MCF 10A (cell line): Measurements from ENCODE around the gene TK1. TPM values are rescaled to one million over a fixed set of nuclear protein-coding genes. Genes with fewer than 3 reads are reported as not detected.

ENCODE experiments used
- BruUV-seq: library from RNA; stranded (reverse); fragments of 400-500 nt; replicated peaks from 2 replicates; lab custom pipeline; 2021; lab: Mats Ljungman, UMichigan
- CTCF ChIA-PET: fragments of 300-600 bp; sonication (Branson Sonifier 250); formaldehyde crosslinking; extraction: SDS; loops from one replicate; lab custom pipeline; 2021; ENCODE audit warnings: antibody characterized with exemption, inconsistent platforms; lab: Yijun Ruan, JAX
- POLR2A ChIA-PET: fragments of 300-600, 350-650 bp; sonication (Branson Sonifier 250); formaldehyde crosslinking; extraction: SDS; loops from one replicate; lab custom pipeline; 2020; ENCODE audit warnings: antibody characterized with exemption, inconsistent platforms; lab: Yijun Ruan, JAX
- DNase-seq: peaks from one replicate; pipeline ENCODE4 v3.0.0-alpha.2; 2018; ENCODE audit not compliant: unreplicated experiment
- H3K27ac Mint-ChIP-seq: one replicate; pipeline ENCODE4 v1.8.0; 2022; ENCODE audit warnings: mild to moderate bottlenecking, low read depth, mixed read lengths; ENCODE audit not compliant: unreplicated experiment
- H3K27me3 Mint-ChIP-seq: one replicate; pipeline ENCODE4 v1.8.0; 2022; ENCODE audit warnings: mixed read lengths; ENCODE audit not compliant: insufficient read depth, unreplicated experiment
- H3K36me3 Mint-ChIP-seq: one replicate; pipeline ENCODE4 v1.8.0; 2022; ENCODE audit warnings: mild to moderate bottlenecking, moderate library complexity, mixed read lengths; ENCODE audit not compliant: insufficient read depth, unreplicated experiment
- H3K4me1 Mint-ChIP-seq: one replicate; pipeline ENCODE4 v1.8.0; 2022; ENCODE audit warnings: mixed read lengths; ENCODE audit not compliant: insufficient read depth, unreplicated experiment
- H3K4me3 Mint-ChIP-seq: one replicate; pipeline ENCODE4 v1.8.0; 2022; ENCODE audit warnings: mild to moderate bottlenecking, moderate library complexity, mixed read lengths; ENCODE audit not compliant: unreplicated experiment
- H3K9me3 Mint-ChIP-seq: one replicate; pipeline ENCODE4 v1.8.0; 2022; ENCODE audit warnings: mixed read lengths; ENCODE audit not compliant: unreplicated experiment
- intact Hi-C: fragments of 100-400 bp; cut with micrococcal nuclease; formaldehyde crosslinking; loops from 2 replicates; pipeline ENCODE4 v1.14.1; 2022
- total RNA-seq: library from RNA; stranded (reverse); gene quantifications from 2 replicates; pipeline ENCODE4 v1.2.3, GENCODE V29; 2022
- TF ChIP-seq, protein P1 (sequence below): fragments of 200-600 bp; IDR thresholded peaks from one replicate; pipeline ENCODE4 v1.8.0; 2022; ENCODE audit warnings: antibody characterized with exemption, mild to moderate bottlenecking; ENCODE audit not compliant: unreplicated experiment

TK1 gene
- total RNA-seq, 1 experiment from 2014 or later, result 21.4 TPM

DNA sequence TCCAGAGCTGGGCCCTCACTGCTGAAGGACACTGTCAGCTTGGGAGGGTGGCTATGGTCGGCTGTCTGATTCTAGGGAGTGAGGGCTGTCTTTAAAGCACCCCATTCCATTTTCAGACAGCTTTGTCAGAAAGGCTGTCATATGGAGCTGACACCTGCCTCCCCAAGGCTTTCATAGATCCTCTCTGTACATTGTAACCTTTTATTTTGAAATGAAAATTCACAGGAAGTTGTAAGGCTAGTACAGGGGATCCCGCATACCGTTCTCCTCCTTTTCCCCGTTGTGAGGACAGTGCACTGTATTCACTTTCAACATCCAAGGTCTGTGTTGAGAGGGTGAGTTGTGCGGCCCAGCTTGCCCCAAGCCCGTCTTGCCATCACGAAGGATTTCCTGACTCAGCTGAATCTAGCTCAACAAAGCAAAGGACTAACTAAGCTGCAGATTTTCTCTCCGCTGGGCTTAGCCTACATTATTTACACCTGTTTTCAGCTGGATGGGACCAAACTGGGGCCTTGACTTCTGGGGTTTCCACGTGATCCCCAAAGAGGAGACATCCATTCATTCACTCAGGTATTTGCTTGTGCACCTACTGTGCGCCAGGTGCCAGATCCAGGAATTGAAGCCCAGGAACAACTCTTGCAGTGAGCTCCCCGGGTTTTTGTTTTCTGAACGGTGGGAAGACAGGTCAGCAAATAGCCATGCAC lies 39.4 kb upstream of the TK1 start:
- Mint-ChIP-seq H3K36me3 (peaks cover 25% of the 10 kb centered on the region), H3K4me3 (no peak overlapping the region), H3K4me1 (no peaks in the 10 kb centered on the region), H3K9me3 (no peaks in the 10 kb centered on the region), H3K27ac (no peak overlapping the region), H3K27me3 (peaks cover 8% of the 10 kb centered on the region)
- DNase-seq, result no peak
- TF ChIP-seq, protein P1, sequence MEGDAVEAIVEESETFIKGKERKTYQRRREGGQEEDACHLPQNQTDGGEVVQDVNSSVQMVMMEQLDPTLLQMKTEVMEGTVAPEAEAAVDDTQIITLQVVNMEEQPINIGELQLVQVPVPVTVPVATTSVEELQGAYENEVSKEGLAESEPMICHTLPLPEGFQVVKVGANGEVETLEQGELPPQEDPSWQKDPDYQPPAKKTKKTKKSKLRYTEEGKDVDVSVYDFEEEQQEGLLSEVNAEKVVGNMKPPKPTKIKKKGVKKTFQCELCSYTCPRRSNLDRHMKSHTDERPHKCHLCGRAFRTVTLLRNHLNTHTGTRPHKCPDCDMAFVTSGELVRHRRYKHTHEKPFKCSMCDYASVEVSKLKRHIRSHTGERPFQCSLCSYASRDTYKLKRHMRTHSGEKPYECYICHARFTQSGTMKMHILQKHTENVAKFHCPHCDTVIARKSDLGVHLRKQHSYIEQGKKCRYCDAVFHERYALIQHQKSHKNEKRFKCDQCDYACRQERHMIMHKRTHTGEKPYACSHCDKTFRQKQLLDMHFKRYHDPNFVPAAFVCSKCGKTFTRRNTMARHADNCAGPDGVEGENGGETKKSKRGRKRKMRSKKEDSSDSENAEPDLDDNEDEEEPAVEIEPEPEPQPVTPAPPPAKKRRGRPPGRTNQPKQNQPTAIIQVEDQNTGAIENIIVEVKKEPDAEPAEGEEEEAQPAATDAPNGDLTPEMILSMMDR, result no peak
- POLR2A ChIA-PET, result no interaction called here
- intact Hi-C loops, result no loop called here
- CTCF ChIA-PET, result interaction anchor here (0.6 to 2.1 kb wide), 3 partner anchors 23 to 1067 kb away, joined by 3 to 11 read pairs (median 8); no protein-coding TSS in a partner anchor
- BruUV-seq, result no TSS peak

DNA sequence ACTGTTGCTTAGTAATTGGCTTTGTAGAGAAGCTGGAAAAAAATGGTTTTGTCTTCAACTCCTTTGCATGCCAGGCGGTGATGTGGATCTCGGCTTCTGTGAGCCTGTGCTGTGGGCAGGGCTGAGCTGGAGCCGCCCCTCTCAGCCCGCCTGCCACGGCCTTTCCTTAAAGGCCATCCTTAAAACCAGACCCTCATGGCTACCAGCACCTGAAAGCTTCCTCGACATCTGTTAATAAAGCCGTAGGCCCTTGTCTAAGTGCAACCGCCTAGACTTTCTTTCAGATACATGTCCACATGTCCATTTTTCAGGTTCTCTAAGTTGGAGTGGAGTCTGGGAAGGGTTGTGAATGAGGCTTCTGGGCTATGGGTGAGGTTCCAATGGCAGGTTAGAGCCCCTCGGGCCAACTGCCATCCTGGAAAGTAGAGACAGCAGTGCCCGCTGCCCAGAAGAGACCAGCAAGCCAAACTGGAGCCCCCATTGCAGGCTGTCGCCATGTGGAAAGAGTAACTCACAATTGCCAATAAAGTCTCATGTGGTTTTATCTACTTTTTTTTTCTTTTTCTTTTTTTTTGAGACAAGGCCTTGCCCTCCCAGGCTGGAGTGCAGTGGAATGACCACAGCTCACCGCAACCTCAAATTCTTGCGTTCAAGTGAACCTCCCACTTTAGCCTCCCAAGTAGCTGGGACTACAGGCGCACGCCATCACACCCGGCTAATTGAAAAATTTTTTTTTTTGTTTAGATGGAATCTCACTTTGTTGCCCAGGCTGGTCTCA lies 38.4 kb upstream of the TK1 start:
- POLR2A ChIA-PET, result no interaction called here
- no peak for DNase-seq
- no peak overlapping the region for H3K27ac Mint-ChIP-seq
- TF ChIP-seq, protein P1, result no peak
- no peak overlapping the region for H3K4me3 Mint-ChIP-seq
- intact Hi-C loops, result no loop called here
- peaks cover 31% of the 10 kb centered on the region for H3K36me3 Mint-ChIP-seq
- H3K9me3 Mint-ChIP-seq, result no peaks in the 10 kb centered on the region
- CTCF ChIA-PET, result interaction anchor here (0.6 kb wide), 2 partner anchors 189 to 1066 kb away, joined by 3 read pairs; no protein-coding TSS in a partner anchor
- no TSS peak for BruUV-seq
- no peaks in the 10 kb centered on the region for H3K4me1 Mint-ChIP-seq
- no peaks in the 10 kb centered on the region for H3K27me3 Mint-ChIP-seq

DNA sequence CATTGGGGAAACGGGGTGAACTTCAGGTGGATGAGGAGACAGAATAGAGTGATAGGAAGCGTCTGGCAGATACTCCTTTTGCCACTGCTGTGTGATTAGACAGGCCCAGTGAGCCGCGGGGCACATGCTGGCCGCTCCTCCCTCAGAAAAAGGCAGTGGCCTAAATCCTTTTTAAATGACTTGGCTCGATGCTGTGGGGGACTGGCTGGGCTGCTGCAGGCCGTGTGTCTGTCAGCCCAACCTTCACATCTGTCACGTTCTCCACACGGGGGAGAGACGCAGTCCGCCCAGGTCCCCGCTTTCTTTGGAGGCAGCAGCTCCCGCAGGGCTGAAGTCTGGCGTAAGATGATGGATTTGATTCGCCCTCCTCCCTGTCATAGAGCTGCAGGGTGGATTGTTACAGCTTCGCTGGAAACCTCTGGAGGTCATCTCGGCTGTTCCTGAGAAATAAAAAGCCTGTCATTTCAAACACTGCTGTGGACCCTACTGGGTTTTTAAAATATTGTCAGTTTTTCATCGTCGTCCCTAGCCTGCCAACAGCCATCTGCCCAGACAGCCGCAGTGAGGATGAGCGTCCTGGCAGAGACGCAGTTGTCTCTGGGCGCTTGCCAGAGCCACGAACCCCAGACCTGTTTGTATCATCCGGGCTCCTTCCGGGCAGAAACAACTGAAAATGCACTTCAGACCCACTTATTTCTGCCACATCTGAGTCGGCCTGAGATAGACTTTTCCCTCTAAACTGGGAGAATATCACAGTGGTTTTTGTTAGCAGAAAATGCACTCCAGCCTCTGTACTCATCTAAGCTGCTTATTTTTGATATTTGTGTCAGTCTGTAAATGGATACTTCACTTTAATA lies 37.6 kb upstream of the TK1 start:
- intact Hi-C loops, result no loop called here
- Mint-ChIP-seq H3K9me3 (no peaks in the 10 kb centered on the region), H3K4me3 (no peak overlapping the region), H3K4me1 (no peaks in the 10 kb centered on the region), H3K36me3 (peaks cover 38% of the 10 kb centered on the region), H3K27ac (no peak overlapping the region), H3K27me3 (no peaks in the 10 kb centered on the region)
- CTCF ChIA-PET, result interaction anchor here (0.6 kb wide), 2 partner anchors 167 to 190 kb away, joined by 3 read pairs; no protein-coding TSS in a partner anchor
- BruUV-seq, result no TSS peak
- TF ChIP-seq, protein P1, result no peak
- DNase-seq, result no peak
- POLR2A ChIA-PET, result no interaction called here
